ENCODE data around the gene CFL2. TPM values are rescaled to one million over a fixed set of nuclear protein-coding genes. Genes with fewer than 3 reads are reported as not detected.
"Not testable (repeated sequence)": the region's sequence is repeated elsewhere in the genome, so short reads cannot be mapped to it uniquely, and the experiment has no call there.

Gene CFL2
- total RNA-seq = 6.0 and 7.8 TPM in 2 replicates

- intact Hi-C loops (cut with micrococcal nuclease) = loop anchor here (1.0 kb wide), 5 partner anchors 9 to 408 kb away; partner anchors contain the start of genes FAM177A1, PRORP, SNX6 and SRP54
Observed at GRCh38 chr14:34714320-34715126, at the start of gene CFL2. Gene CFL2, minus strand, starts transcription at chr14:34714593. Its CDS starts 53 bp downstream, at chr14:34714540.

GRCh38 chr14:34755215-34755614 lies 40.8 kb upstream of the CFL2 start:
- intact Hi-C loops (cut with micrococcal nuclease) = no loop called here

- intact Hi-C loops (cut with micrococcal nuclease) = no loop called here
Observed at GRCh38 chr14:34754687-34755086, 40.3 kb upstream of the CFL2 start.

- intact Hi-C loops (cut with micrococcal nuclease) = no loop called here
Observed at GRCh38 chr14:34750670-34751069, 36.3 kb upstream of the CFL2 start.

GRCh38 chr14:34750233-34750632 lies 35.8 kb upstream of the CFL2 start:
- intact Hi-C loops (cut with micrococcal nuclease) = no loop called here

DNA sequence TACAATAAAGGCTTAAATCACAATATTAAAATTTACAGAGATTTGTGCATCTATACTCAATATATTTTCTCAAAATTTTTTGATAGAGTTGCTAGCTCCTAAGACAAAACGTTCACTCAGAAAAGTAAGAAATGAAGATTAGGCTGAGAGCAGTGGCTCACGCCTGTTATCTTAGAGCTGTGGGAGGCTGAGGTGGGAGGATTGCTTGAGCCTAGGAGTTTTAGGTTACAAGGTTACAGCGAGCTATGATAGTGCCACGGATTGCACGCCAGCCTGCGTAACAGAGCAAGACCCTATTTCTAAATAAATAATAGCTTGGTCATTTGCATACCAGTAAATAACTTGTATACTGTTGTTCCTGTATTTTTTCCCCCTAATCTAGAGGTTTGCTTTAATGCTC lies 35.0 kb upstream of the CFL2 start:
- intact Hi-C loops (cut with micrococcal nuclease) = no loop called here

DNA sequence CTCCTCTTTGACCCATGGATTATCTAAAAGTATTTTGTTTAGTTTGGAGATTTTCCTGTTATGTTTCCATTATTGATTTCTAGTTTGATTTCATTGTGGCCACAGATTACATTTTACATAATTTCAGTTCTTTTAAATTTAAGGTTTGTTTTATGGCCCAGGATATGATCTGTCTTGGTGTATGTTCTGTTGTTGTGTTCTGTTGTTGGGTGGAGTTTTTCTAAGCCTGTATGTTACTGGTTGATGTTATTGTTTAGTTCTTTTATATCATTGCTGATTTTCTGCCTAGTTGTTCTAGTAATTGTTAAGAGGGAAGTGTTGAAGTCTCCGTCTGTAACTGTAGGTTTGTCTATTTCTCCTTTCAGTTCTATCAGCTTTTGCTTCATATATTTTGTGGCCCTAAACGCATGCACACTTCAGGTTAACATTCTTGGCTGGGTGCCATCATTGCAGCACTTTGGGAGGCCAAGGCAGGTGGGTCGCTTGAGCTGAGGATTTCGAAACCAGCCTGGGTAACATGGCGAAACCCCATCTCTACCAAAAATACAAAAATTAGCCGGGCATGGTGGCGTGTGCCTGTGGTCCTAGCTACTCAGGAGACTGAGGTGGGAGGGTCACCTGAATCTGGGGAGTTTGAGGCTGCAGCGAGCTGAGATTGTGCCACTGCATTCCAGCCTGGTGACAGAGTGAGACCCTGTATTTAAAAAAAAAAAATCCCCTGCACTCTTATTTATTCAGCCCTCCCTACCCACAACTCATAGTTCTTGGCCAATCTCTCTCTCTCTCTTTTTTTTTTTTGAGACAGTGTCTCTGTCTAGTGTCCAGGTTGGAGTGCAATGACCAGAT lies 28.1 kb upstream of the CFL2 start:
- intact Hi-C loops (cut with micrococcal nuclease) = no loop called here

DNA sequence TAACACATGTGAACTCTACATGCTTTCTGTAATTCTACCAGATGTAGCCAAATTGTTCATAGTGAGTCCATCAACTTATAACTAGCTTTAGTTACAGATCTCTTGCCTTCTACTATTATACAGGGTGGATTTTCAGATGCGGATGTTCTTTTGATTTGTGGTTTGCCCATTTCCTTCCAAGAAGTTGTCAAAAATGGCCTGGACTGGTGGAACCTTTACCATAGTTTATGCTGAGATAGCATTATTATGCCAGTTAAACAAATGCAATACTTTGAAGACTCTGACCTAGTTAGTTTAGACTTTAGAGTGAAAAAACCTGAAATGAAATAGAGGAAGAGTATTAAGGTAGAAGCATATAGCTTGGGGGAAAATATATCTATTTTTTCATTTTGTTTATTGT lies 27.4 kb upstream of the CFL2 start:
- intact Hi-C loops (cut with micrococcal nuclease) = no loop called here

GRCh38 chr14:34740139-34740538 lies 25.7 kb upstream of the CFL2 start:
- intact Hi-C loops (cut with micrococcal nuclease) = not testable (repeated sequence)

GRCh38 chr14:34737079-34737478 lies 22.7 kb upstream of the CFL2 start:
- intact Hi-C loops (cut with micrococcal nuclease) = not testable (repeated sequence)

DNA sequence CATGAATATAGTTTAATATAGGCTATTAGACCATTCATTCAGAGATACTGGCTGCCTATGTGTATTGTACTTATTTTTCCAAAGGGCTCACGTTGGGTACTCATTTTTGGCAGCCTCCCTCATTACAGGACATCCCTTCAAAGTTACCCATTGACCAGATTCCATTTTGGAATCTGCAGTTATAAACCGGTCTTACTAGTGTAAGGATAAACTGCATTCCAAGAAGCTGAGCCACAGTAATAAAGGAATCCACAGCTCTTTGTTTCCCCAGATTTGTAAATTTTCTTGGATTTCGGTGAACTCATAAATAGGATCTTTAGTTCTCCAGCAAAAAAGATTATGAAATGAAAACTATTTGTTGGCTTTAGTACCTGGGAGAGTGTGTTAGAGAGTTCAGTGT lies 18.9 kb upstream of the CFL2 start:
- intact Hi-C loops (cut with micrococcal nuclease) = no loop called here

- intact Hi-C loops (cut with micrococcal nuclease) = no loop called here
Observed at GRCh38 chr14:34732802-34733201, 18.4 kb upstream of the CFL2 start.

DNA sequence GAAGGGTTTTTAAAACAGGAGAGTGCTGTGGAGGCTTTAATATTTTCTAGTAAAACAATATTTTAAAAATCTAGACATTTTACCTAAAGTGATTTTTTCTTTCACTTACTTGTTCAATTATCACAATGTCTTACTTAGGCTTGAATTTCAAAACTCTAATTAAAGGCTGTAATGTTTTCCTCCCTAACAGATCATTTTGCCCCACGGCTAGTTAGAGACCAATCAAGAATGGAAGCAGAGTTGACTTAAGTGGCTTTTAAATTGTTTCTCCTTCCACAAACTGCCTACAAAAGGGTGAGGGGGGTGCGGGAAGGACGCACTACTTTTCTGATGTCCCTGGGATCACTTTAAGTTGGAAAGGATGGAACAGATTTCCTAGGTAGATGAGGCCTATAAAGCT lies 9.5 kb upstream of the CFL2 start:
- intact Hi-C loops (cut with micrococcal nuclease) = loop anchor here (1.0 to 2.0 kb wide), 3 partner anchors 10 to 699 kb away; partner anchors contain the start of gene CFL2

- intact Hi-C loops (cut with micrococcal nuclease) = loop anchor here (1.0 to 2.0 kb wide), 3 partner anchors 9 to 700 kb away; partner anchors contain the start of gene CFL2
Observed at GRCh38 chr14:34722723-34723545, 8.5 kb upstream of the CFL2 start.

DNA sequence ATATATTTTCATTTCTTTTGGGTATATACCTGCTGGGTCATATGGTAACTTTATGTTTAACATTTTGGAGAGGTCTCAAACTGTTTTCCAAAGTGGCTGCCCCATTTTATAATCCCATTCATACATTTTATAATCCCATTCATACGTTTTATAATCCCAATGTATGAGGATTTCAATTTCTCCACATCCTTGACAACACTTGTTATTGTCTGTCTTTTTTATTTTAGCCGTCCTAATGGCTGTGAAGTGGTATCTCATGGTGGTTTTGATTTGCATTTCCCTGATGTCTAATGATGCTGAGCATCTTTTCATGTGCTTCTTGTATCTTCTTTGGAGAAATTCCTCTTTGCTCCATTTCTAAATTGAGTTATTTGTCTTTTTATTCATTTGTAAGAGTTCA lies 6.7 kb upstream of the CFL2 start:
- intact Hi-C loops (cut with micrococcal nuclease) = no loop called here

DNA sequence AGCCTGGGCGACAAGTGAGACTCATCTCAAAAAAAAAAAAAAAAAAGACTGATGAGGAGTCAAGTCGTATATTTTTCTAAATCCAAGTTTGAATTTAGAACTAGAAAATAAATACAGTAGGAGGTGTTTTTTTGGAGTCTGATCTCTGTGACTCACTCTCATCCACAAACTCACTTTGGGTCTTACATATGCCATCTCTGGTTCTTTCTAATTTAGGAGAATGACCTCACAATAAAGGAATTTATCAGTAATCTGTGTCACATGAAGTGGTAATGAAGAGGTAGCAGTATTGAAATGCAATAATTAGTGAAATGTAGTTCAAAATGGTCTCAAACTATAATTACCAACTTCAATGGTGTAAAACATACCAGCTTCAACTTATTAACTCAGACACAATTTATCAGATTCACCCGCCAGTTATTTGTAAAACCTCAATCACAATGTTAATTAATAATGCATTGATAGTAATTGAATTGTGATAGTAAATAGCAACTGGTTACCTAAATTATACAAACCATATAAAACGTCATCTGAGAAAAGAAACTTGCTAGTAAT lies 4.4 kb upstream of the CFL2 start:
- intact Hi-C loops (cut with micrococcal nuclease) = no loop called here

GRCh38 chr14:34715127-34715863 lies 902 bp upstream of the CFL2 start:
- intact Hi-C loops (cut with micrococcal nuclease) = no loop called here

DNA sequence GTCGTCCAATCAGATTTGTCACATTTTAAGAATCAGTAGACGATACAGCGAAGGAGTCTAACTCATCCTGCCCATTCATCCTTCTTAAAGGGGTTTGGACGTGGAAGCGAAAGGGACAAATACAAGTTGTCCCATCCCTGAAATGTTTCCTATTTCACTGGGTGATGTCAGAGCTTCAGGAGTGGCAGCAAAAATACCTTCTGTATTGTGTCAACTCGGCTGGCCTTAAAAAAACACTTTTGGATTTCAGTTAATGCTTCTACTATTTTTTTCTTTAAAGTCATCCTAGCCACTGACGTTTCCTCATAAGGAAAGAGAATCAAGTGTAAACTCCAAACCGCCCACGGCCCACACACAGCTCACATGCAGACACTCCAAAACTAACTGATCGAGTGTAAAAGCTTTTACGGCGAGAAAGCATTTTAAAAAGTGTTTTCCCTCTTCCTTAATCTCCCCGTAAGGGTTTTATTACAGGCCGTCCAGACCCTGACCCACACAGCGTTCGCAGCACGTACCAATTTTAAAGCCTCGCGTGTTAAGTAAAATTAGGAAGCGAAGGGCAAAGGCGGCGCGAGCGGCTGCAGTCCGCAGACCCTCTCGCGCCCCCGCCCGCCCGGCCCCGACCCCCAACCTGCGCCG lies 593 bp downstream of the CFL2 start:
- intact Hi-C loops (cut with micrococcal nuclease) = loop anchor here (1.0 to 2.0 kb wide), 7 partner anchors 10 to 409 kb away; partner anchors contain the start of genes FAM177A1, PRORP, SNX6 and SRP54

DNA sequence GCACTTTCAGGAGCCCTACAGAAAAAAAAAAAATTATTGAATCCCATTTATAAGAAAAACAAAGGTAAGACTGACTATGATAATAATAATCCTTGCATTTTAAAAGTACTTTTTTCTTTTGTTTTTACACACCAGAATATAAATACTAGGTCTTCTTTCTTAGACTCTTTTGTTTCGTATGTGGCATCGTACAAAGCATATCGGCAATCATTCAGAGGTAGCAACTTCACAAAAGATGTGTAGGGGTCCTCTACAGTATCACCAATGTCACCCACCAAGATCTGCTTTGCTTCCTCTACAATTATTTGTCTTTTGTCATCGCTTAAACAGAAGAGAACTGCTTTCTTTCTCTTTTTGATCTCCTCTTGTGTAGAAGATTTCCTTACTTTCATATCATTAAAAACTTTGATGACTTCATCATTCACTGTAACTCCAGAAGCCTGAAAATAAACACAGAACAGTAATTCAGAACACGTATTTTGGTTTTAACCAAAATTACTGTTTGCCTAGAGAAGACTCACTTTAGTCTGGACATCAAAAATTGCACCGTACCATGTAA lies 1.2 kb downstream of the CFL2 start:
- intact Hi-C loops (cut with micrococcal nuclease) = loop anchor here (1.0 to 2.0 kb wide), 2 partner anchors 40 to 160 kb away; no protein-coding TSS in a partner anchor

Data from T-helper 1 cell treated with Interleukin-12 subunit alpha and Interleukin-12 subunit beta and Interleukin-4 antibody, amounts not matched to agents 30 ng/mL and 1 ng/mL, for 36 hours (primary cell).